Thymus (tissue), 14 donors: ENCODE measurements around the gene ABCB6. TPM values are rescaled to one million over a fixed set of nuclear protein-coding genes. Genes with fewer than 3 reads are reported as not detected.
A peak's percentile ranks its signal among the peaks of the same experiment; 100 is the strongest.
"Not testable (repeated sequence)": the region's sequence is repeated elsewhere in the genome, so short reads cannot be mapped to it uniquely, and the experiment has no call there.

Source experiments
- DNase-seq, 9 donors: peaks; one replicate each; pipeline ENCODE4 v3.0.0-alpha.2; 2013; ENCODE audit warnings: low spot score in 9 of 9, low read depth in 6 of 9, missing footprints in 1 of 9
- H3K27ac ChIP-seq, 2 donors: one replicate each; pipeline ENCODE4 v1.5.1; 2013; ENCODE audit warnings: control low read depth in 1 of 2, low read depth in 1 of 2, low read length in 1 of 2, mild to moderate bottlenecking in 1 of 2, moderate library complexity in 1 of 2
- H3K27me3 ChIP-seq, 2 donors: one replicate each; pipeline ENCODE4 v1.5.1; 2013; ENCODE audit warnings: low read length in 1 of 2; ENCODE audit not compliant: control insufficient read depth in 2 of 2, insufficient read depth in 1 of 2
- H3K36me3 ChIP-seq, 2 donors: one replicate each; pipeline ENCODE4 v1.5.1; 2013; ENCODE audit warnings: low read length in 1 of 2, mild to moderate bottlenecking in 1 of 2, moderate library complexity in 1 of 2; ENCODE audit not compliant: control insufficient read depth in 2 of 2, insufficient read depth in 2 of 2
- H3K4me1 ChIP-seq, 2 donors: one replicate each; pipeline ENCODE4 v1.5.1; 2013; ENCODE audit warnings: low read length in 2 of 2; ENCODE audit not compliant: control insufficient read depth in 2 of 2, insufficient read depth in 2 of 2
- H3K4me3 ChIP-seq, 2 donors: one replicate each; pipeline ENCODE4 v1.5.1; 2013; ENCODE audit warnings: low read length in 2 of 2, control low read depth in 1 of 2, mild to moderate bottlenecking in 1 of 2
- H3K9me3 ChIP-seq, 2 donors: one replicate each; pipeline ENCODE4 v1.5.1; 2013; ENCODE audit warnings: low read length in 1 of 2, mild to moderate bottlenecking in 1 of 2; ENCODE audit not compliant: control insufficient read depth in 2 of 2, insufficient read depth in 1 of 2
- WGBS: extraction: QIAGEN DNeasy Blood & Tissue Kit; methylation state at CpG from one replicate; pipeline ENCODE4 v1.1.7; 2013; 5-methylcytosine and 5-hydroxymethylcytosine counted together
- long read RNA-seq, 10 donors: transcript quantifications; one replicate each; lab custom pipeline, GENCODE V29; 2026
- polyA plus RNA-seq: library from polyadenylated mRNA; stranded (reverse); fragments of 200-250 nt; gene quantifications from one replicate; pipeline ENCODE4 v1.2.3, GENCODE V29; 2013
- total RNA-seq: library from RNA; stranded (reverse); fragments of 120-200 nt; gene quantifications from one replicate; pipeline ENCODE4 v1.2.4, GENCODE V29; 2013
- donor health status: healthy.

Gene ABCB6
- 8.2 TPM for total RNA-seq
- polyA plus RNA-seq, result 29.3 TPM
- long read RNA-seq, donor 1, result 0 reads
- long read RNA-seq, donor 2, partial matches to known transcripts, result 0 of 4 reads
- long read RNA-seq, donor 2, other reads (novel, unspliced or antisense), result 0 of 4 reads
- long read RNA-seq, donor 3, partial matches to known transcripts, result 0 of 2 reads
- long read RNA-seq, donor 3, other reads (novel, unspliced or antisense), result 0 of 2 reads
- long read RNA-seq, donor 4, partial matches to known transcripts, result 0 of 1 reads
- long read RNA-seq, donor 4, other reads (novel, unspliced or antisense), result 0 of 1 reads
- long read RNA-seq, donor 5, partial matches to known transcripts, result 0 of 2 reads
- long read RNA-seq, donor 5, other reads (novel, unspliced or antisense), result 0 of 2 reads
- long read RNA-seq, donor 6, partial matches to known transcripts, result 0 of 2 reads
- long read RNA-seq, donor 6, other reads (novel, unspliced or antisense), result 0 of 2 reads
- long read RNA-seq, donor 7, partial matches to known transcripts, result 0 of 1 reads
- long read RNA-seq, donor 7, other reads (novel, unspliced or antisense), result 0 of 1 reads
- long read RNA-seq, donor 8, partial matches to known transcripts, result 0 of 2 reads
- long read RNA-seq, donor 8, other reads (novel, unspliced or antisense), result 0 of 2 reads
- long read RNA-seq, donor 9, partial matches to known transcripts, result 0 of 1 reads
- long read RNA-seq, donor 9, other reads (novel, unspliced or antisense), result 0 of 1 reads
- long read RNA-seq, donor 10, partial matches to known transcripts, result 0 of 1 reads
- long read RNA-seq, donor 10, other reads (novel, unspliced or antisense), result 0 of 1 reads

DNA sequence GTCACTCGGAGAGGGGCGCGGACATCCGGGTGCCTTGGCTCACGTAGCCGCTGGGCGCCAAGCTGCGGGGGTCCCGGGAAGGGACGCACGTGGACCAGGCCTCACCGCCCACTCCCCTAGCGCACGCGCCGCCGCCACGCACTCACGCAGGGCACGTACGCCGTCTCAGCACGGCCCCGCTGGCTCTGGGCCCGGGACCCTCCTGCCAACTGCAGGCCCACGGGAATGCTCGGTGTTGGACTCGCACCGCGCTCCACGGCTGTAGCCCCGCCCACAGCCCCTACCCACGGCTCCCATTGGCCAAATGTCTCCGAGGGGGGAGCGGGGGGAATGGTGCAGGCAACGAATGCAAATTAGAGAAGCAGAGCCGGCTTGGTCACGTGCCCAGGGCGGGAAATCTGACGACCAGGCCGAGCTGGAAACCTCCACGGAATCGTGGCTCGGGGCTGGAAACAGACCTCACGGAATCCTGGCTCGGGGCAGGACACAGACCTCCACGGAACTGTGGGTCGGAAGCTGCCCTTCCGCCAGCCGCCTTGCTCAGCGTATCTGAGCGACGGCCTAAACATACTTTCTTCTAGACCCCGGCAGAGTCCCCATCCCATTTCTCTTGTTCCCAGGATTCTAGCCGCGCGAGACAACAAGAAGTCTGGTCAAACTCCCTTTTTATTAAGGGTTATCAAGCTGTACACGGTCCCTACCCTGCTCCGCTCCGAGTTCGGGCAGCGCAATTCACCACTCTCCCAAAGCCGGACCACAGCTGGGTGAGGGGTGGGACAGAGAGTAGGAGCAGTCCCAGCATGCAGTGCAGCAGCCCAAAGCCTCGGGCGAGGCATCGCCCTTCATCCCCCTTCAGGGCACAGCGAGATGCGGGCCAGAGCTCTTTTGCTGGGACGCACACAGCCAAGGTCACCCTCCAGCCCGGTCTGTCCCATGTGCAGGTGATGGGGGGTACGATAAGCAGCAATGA lies at the start of gene ABCB6:
Gene ABCB6, minus strand, starts transcription at position 227 of the 970 bp plus-strand sequence. CDS start 285 bp downstream, outside the sequence.
- Histone ChIP-seq H3K27ac (peak within 1 kb of the TSS; percentile 64 to 73), H3K27me3 (peaks cover 0 to 12% of the 10 kb centered on the region in 2 donors), H3K36me3 (peaks cover 43 to 52% of the 10 kb centered on the region in 2 donors), H3K9me3 (peaks cover 0 to 3% of the 10 kb centered on the region in 2 donors), H3K4me1 (peaks cover 18 to 23% of the 10 kb centered on the region in 2 donors), H3K4me3 (peak within 1 kb of the TSS; percentile 48)
- peak; percentile 59 to 92 (median 78) for DNase-seq
- WGBS, result 22% methylated on average over 71 of the region's 71 CpGs

DNA sequence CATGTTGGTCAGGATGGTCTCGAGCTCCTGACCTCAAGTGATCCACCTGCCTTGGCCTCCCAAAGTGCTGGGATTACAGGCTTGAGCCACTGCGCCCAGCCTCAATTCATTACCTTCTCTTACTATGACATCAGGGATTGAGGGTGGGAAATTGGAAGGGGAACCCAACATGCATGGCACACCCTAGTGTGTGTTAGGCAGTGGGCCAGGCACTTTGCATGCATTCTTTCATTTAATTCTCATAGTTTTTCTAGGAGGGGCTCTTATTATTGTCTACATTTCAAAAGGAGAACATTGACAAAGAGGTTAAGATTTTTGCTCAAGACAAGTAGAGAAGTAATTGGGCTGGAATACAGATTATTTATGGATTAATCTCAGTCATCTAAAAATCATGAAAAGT lies 49.5 kb upstream of the ABCB6 start:
- H3K4me1 ChIP-seq, result no peaks in the 10 kb centered on the region
- no peak overlapping the region for H3K27ac ChIP-seq
- no peaks in the 10 kb centered on the region for H3K36me3 ChIP-seq
- WGBS, result 87% methylated on average over 2 of the region's 2 CpGs
- no peak for DNase-seq
- H3K9me3 ChIP-seq, result no peaks in the 10 kb centered on the region
- H3K4me3 ChIP-seq, result no peak overlapping the region
- peaks cover 0 to 14% of the 10 kb centered on the region in 2 donors for H3K27me3 ChIP-seq

DNA sequence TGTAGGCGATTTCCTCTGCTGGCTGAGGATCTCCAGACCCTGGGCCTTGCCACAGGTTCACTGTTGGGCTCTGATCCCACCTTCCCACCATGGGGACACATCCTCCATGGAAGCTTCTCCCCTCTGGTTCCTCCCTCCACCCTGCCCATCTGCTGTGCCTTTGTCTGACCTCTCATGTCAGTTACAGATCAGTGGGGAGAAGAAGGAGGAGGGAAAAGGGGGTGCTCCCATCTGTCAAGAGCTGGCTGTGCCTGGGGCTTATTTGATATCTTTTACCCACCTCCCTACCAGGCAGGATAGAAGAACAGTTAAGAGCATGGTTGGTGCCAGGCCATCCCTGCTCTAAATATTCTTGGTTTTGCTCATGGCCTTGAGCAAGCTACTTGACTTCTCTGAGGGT lies 48.1 kb upstream of the ABCB6 start:
- 97% methylated on average over 1 of the region's 1 CpG for WGBS
- H3K27ac ChIP-seq, result no peak overlapping the region
- H3K36me3 ChIP-seq, result no peaks in the 10 kb centered on the region
- DNase-seq, result no peak
- no peaks in the 10 kb centered on the region for H3K9me3 ChIP-seq
- H3K27me3 ChIP-seq, result peaks cover 0 to 10% of the 10 kb centered on the region in 2 donors
- H3K4me3 ChIP-seq, result no peak overlapping the region
- no peaks in the 10 kb centered on the region for H3K4me1 ChIP-seq

DNA sequence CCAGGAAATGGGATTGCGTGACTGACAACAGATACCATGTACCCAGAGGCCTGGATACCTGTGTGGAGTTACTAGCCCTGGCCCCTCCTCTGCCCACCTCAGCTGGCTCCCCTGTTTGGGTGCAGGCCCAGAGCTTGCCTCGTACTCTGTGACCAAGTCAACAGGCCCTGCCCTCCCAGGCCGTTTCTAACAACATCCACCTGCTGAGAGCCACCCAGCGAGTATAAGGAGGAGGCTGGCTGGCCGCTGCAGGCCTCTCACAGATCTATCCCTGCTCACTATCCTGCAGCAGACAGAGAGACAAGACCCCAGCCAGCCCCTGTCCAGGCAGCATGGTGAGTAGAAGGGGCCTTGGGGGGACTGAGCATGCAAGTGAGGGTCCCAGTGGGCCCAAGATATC lies 47.5 kb upstream of the ABCB6 start:
- WGBS, result 94% methylated on average over 5 of the region's 5 CpGs
- H3K36me3 ChIP-seq, result no peaks in the 10 kb centered on the region
- no peaks in the 10 kb centered on the region for H3K9me3 ChIP-seq
- no peak overlapping the region for H3K27ac ChIP-seq
- no peak for DNase-seq
- H3K4me3 ChIP-seq, result no peak overlapping the region
- H3K27me3 ChIP-seq, result peaks cover 0 to 7% of the 10 kb centered on the region in 2 donors
- peaks cover 3% of the 10 kb centered on the region in 2 donors for H3K4me1 ChIP-seq

DNA sequence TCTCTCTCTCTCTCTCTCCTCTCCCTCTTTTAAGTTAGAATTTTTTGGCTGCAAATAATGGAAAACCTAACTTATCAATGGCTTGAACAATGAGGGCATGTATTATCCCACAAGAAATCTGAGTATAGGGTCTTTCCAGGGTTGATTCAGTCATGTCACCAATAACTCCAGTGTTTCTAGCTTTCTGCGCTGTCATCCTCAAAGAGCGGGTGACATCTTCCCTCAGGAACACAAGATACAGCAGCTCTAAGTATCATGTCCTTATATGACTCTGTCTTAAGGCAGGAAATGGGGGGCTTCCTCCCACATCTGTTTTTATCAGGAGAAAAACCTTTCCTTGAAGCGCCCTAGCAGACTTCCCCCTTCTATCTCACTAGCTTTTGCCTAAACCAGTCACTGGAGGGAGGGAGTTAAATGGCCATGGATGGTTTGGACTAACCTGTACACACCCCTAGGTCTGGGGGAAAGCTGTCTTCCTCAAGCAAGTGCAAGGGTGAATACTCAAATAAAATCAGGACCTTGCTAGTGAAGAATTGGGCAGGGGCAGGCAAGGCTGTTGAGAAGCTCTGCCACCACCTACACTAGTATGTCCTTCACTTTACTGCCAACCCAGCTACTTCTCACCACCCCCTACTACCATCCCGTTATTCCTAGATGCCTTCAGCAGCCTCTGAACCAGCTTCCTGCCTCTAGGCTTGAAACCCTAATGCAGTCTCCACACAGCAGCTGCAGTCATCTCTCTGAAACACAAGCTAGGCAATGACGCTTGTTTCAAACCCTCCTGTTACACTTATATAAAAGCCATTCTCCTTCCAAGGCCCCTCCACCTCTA lies 42.5 kb upstream of the ABCB6 start:
- no peak for DNase-seq
- no peak overlapping the region for H3K4me3 ChIP-seq
- H3K9me3 ChIP-seq, result no peaks in the 10 kb centered on the region
- 46% methylated on average over 5 of the region's 5 CpGs for WGBS
- peaks cover 6% of the 10 kb centered on the region in 2 donors for H3K4me1 ChIP-seq
- no peaks in the 10 kb centered on the region for H3K36me3 ChIP-seq
- no peak overlapping the region for H3K27ac ChIP-seq
- H3K27me3 ChIP-seq, result peaks cover 6 to 23% of the 10 kb centered on the region in 2 donors

DNA sequence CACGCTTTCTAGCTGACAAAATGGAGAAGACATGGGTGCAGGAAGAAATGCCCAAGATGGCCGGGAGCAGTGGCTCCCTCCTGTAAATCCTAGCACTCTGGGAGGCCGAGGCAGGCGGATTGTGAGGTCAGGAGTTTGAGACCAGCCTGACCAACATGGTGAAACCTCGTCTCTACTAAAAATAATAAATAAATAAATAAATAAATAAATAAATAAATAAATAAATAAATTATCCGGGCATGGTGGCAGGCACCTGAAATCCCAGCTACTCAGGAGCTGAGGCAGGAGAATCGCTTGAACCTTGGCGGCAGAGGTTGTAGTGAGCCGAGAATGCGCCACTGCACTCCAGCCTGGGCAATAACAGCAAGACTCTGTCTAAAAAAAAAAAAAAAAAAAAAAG lies 40.2 kb upstream of the ABCB6 start:
- not testable (repeated sequence) for H3K9me3 ChIP-seq, DNase-seq, H3K4me3 ChIP-seq, H3K27ac ChIP-seq, H3K36me3 ChIP-seq
- WGBS, result 96% methylated on average over 10 of the region's 10 CpGs
- Histone ChIP-seq H3K27me3 (peaks cover 19 to 46% of the 10 kb centered on the region in 2 donors), H3K4me1 (peaks cover 10 to 18% of the 10 kb centered on the region in 2 donors)

DNA sequence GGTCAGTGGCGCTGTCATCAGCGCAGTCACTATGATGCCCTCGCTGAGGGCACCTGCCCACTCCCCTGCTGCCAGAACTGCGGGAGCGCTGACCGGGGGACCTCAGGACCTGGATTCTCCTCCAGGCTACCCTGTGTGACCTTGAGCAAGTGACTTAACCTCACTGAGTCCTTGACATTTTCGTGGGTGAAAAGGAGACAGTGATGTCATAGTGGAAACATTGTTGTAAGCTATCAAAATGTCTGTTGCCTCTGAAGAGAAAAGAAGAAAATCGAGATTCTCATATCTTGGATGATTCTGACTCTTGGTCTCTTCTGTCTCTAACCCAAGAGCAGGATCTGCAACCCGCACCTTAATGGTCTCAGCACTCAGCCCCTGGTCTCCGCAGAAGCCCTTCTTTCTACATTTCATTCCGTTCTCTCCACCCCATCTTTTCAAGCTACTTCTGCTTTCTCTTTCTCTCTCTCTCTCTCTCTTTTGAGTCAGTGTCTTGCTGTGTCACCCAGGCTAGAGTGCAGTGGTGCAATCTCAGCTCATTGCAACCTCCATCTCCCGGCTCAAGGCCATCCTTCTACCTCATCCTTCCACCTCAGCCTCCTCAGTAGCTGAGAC lies 35.9 kb upstream of the ABCB6 start:
- Histone ChIP-seq H3K27me3 (peaks cover 40 to 72% of the 10 kb centered on the region in 2 donors), H3K9me3 (peaks cover 0 to 5% of the 10 kb centered on the region in 2 donors), H3K27ac (peak overlapping the region; percentile 12 to 86), H3K4me3 (peak overlapping the region; percentile 60 to 74), H3K4me1 (peaks cover 9 to 49% of the 10 kb centered on the region in 2 donors), H3K36me3 (peaks cover 6 to 17% of the 10 kb centered on the region in 2 donors)
- 6% methylated on average over 12 of the region's 12 CpGs for WGBS
- peak in 2 of 9 donors; percentile 29 to 63 for DNase-seq
